Fibroblast of lung (primary cell): Measurements from ENCODE around the gene MND1.

Source experiments
- EZH2 ChIP-seq: IDR thresholded peaks from 2 replicates; pipeline ENCODE4 v1.5.1; 2012; ENCODE audit warnings: low read length, control low read depth, mild to moderate bottlenecking; ENCODE audit errors: missing control alignments
- TF ChIP-seq, protein P1 (sequence below), 2 donors: IDR thresholded peaks in 1 of 2; conservative IDR thresholded peaks in 1 of 2; 1 replicate in 1 of 2; 2 replicates in 1 of 2; pipeline ENCODE4 v1.5.1; 2011 to 2012; ENCODE audit warnings: low read length in 2 of 2, control low read depth in 1 of 2, inconsistent platforms in 1 of 2, low read depth in 1 of 2, mild to moderate bottlenecking in 1 of 2

DNA sequence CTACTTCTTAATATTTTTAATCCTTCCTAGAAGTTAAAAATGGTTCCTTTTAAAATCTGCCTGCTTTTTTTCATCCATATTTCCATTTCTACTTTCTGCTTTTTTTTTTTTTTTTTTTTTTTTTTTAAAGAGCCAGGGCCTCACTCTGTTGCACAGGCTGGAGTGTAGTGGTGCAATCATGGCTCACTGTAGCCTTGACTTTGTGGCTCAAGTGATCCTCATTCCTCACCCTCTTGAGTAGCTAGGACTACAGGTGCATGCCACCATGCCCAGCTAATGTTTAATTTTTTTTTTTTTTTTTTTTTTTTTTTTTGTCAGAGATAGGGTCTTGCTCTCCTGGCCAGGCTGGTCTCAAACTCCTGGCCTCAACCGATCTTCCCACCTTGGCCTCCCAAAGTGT lies 39.7 kb downstream of the MND1 start:
- TF ChIP-seq, protein P1, sequence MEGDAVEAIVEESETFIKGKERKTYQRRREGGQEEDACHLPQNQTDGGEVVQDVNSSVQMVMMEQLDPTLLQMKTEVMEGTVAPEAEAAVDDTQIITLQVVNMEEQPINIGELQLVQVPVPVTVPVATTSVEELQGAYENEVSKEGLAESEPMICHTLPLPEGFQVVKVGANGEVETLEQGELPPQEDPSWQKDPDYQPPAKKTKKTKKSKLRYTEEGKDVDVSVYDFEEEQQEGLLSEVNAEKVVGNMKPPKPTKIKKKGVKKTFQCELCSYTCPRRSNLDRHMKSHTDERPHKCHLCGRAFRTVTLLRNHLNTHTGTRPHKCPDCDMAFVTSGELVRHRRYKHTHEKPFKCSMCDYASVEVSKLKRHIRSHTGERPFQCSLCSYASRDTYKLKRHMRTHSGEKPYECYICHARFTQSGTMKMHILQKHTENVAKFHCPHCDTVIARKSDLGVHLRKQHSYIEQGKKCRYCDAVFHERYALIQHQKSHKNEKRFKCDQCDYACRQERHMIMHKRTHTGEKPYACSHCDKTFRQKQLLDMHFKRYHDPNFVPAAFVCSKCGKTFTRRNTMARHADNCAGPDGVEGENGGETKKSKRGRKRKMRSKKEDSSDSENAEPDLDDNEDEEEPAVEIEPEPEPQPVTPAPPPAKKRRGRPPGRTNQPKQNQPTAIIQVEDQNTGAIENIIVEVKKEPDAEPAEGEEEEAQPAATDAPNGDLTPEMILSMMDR (conservative IDR thresholded peaks at IDR 0.05 in 1 of 2, IDR thresholded peaks at IDR 0.05 in 1 of 2; ENCODE audit: low read depth in 1 of 2, low read length in 2 of 2) = no peak
- no peak for TF ChIP-seq EZH2
